GM12878 (cell line): ENCODE measurements around the gene SLC9A7. TPM values are rescaled to one million over a fixed set of nuclear protein-coding genes. Genes with fewer than 3 reads are reported as not detected.

ENCODE experiments used
- ATAC-seq: fragments of 200-7000 bp; cut with Tn5 transposase; 3 replicates; pipeline ENCODE4 v1.9.1; 2020; ENCODE audit warnings: mild to moderate bottlenecking, moderate library complexity
- BruUV-seq: library from RNA; stranded (reverse); fragments of 400-500 nt; replicated peaks from 2 replicates; lab custom pipeline; 2021; lab: Mats Ljungman, UMichigan
- CTCF ChIA-PET: fragments of 300-600 bp; sonication (Branson Sonifier 250); formaldehyde crosslinking; extraction: SDS; loops from one replicate; lab custom pipeline; 2021; ENCODE audit warnings: inconsistent platforms; lab: Yijun Ruan, JAX
- POLR2A ChIA-PET: fragments of 350-600 bp; formaldehyde crosslinking; extraction: SDS; loops from one replicate; lab custom pipeline; 2021; ENCODE audit warnings: inconsistent platforms; lab: Charles Lee
- RAD21 ChIA-PET: fragments of 300-600 bp; sonication (Branson Sonifier 250); formaldehyde crosslinking; loops from one replicate; lab custom pipeline; 2023; ENCODE audit warnings: antibody characterized with exemption; ENCODE audit not compliant: unreplicated experiment; lab: Charles Lee
- SMC1A ChIA-PET: fragments of 300-600 bp; sonication (Branson Sonifier 250); formaldehyde crosslinking; loops from one replicate; lab custom pipeline; 2023; ENCODE audit not compliant: unreplicated experiment, uncharacterized antibody; lab: Charles Lee
- DNase-seq: peaks from one replicate; pipeline ENCODE4 v3.0.0-alpha.2; 2011; ENCODE audit warnings: low read depth, low spot score
- FAIRE-seq: peaks from 3 replicates; lab custom pipeline; 2011; peaks lifted over from hg19 to GRCh38; lab: Jason Lieb, UNC
- H2AFZ ChIP-seq: 2 replicates; pipeline ENCODE4 v1.6.0; 2011; ENCODE audit warnings: low read depth, low read length, control low read depth; ENCODE audit not compliant: control insufficient read depth
- H3K27ac ChIP-seq: 2 replicates; pipeline ENCODE4 v1.5.1; 2011; ENCODE audit warnings: control low read depth; ENCODE audit not compliant: control insufficient read depth, insufficient read depth
- H3K27me3 ChIP-seq, 2 experiments: replicated peaks in 1 of 2; 2 replicates each; pipeline versions ENCODE4 v1.6.0 to v1.6.1; 2011; ENCODE audit warnings: low read length in 1 of 2; ENCODE audit not compliant: control insufficient read depth in 2 of 2, insufficient read depth in 2 of 2
- H3K36me3 ChIP-seq, 2 experiments: 2 replicates each; pipeline ENCODE4 v1.5.1; 2011; ENCODE audit warnings: low read length in 1 of 2; ENCODE audit not compliant: control insufficient read depth in 2 of 2, insufficient read depth in 2 of 2
- H3K4me1 ChIP-seq: 2 replicates; pipeline ENCODE4 v1.6.1; 2011; ENCODE audit warnings: mild to moderate bottlenecking, low read length, moderate library complexity, mixed read lengths; ENCODE audit not compliant: control insufficient read depth, insufficient read depth
- H3K4me2 ChIP-seq: 2 replicates; pipeline ENCODE4 v1.6.0; 2011; ENCODE audit warnings: control low read depth; ENCODE audit not compliant: control insufficient read depth, insufficient read depth
- H3K4me3 ChIP-seq: fragments of 200-600 bp; sonication (generic); 2 replicates; pipeline ENCODE4 v1.5.1; 2016
- H3K79me2 ChIP-seq: 2 replicates; pipeline ENCODE4 v1.6.0; 2011; ENCODE audit warnings: low read length; ENCODE audit not compliant: control insufficient read depth, insufficient read depth
- H3K9ac ChIP-seq: 2 replicates; pipeline ENCODE4 v1.8.0; 2011; ENCODE audit warnings: low read length, control low read depth, mixed read lengths; ENCODE audit not compliant: control insufficient read depth, insufficient read depth
- H3K9me3 ChIP-seq: replicated peaks from 3 replicates; pipeline ENCODE4 v1.5.1; 2011; ENCODE audit warnings: mild to moderate bottlenecking, low read length; ENCODE audit not compliant: control insufficient read depth, insufficient read depth
- H4K20me1 ChIP-seq: 2 replicates; pipeline ENCODE4 v1.6.0; 2011; ENCODE audit not compliant: control insufficient read depth, insufficient read depth
- GABPA ChIP-seq: IDR thresholded peaks from 2 replicates; pipeline ENCODE4 v1.6.1; 2014; ENCODE audit warnings: antibody characterized with exemption, low read depth, mild to moderate bottlenecking, inconsistent platforms
- JUND ChIP-seq: IDR thresholded peaks from 2 replicates; pipeline ENCODE4 v1.6.1; 2012; ENCODE audit warnings: low read depth, mild to moderate bottlenecking, low read length, improper control_type of control experiment, moderate library complexity
- LARP7 ChIP-seq: fragments of 450-650 bp; IDR thresholded peaks from 2 replicates; pipeline ENCODE4 v1.6.1; 2017; ENCODE audit warnings: mild to moderate bottlenecking
- MEF2B ChIP-seq: fragments of 450-650 bp; IDR thresholded peaks from 2 replicates; pipeline ENCODE4 v1.6.1; 2018; ENCODE audit warnings: mild to moderate bottlenecking, moderate library complexity; ENCODE audit not compliant: partially characterized antibody, poor library complexity, severe bottlenecking
- MYB ChIP-seq: fragments of 150-350 bp; IDR thresholded peaks from 2 replicates; pipeline ENCODE4 v1.6.1; 2014; ENCODE audit warnings: mild to moderate bottlenecking, low read depth, low read length, borderline replicate concordance
- POU2F2 ChIP-seq: IDR thresholded peaks from 3 replicates; pipeline ENCODE4 v1.6.1; 2011; ENCODE audit warnings: low read depth, mild to moderate bottlenecking, low read length, borderline replicate concordance
- SREBF2 ChIP-seq: IDR thresholded peaks from 2 replicates; pipeline ENCODE4 v1.6.1; 2012; ENCODE audit warnings: mild to moderate bottlenecking, low read length
- ZNF622 ChIP-seq: fragments of 450-650 bp; IDR thresholded peaks from 2 replicates; pipeline ENCODE4 v1.6.1; 2017; ENCODE audit warnings: mild to moderate bottlenecking, inconsistent platforms
- WGBS: methylation state at CpG from one replicate; pipeline ENCODE4 v1.1.6; 2016; ENCODE audit warnings: low lambda C conversion rate; ENCODE audit not compliant: insufficient replicate concordance, insufficient coverage; ENCODE audit errors: missing lambda C conversion rate; 5-methylcytosine and 5-hydroxymethylcytosine counted together
- in situ Hi-C: fragments of 300-500 bp; cut with MboI; formaldehyde crosslinking; loops from 9 replicates; pipeline ENCODE4 v1.14.3; 2018; ENCODE audit warnings: mixed read lengths
- intact Hi-C: fragments of 100-400 bp; cut with micrococcal nuclease; formaldehyde crosslinking; loops from one replicate; pipeline ENCODE4 v1.14.2; 2022; ENCODE audit not compliant: unreplicated experiment
- polyA plus RNA-seq, 11 experiments: library from polyadenylated mRNA; depleted of rRNA in 4 of 11; unstranded in 6 of 11; stranded (reverse) in 5 of 11; fragments of >200 nt; fragmentation: Nextera tagmentation in 4 of 11; fragmentation: Illumina TruSeq in 1 of 11; extraction: Ambion mirVana in 4 of 11; extraction: Trizol in 1 of 11; gene quantifications; 1 replicate in 1 of 11; 2 replicates in 10 of 11; pipeline versions ENCODE4 v1.2.1 to v1.2.3, GENCODE V29; 2011 to 2016; ENCODE audit warnings: inconsistent platforms in 2 of 11, missing spikeins in 2 of 11, low read depth in 1 of 11
- total RNA-seq, 4 experiments: library from RNA; depleted of rRNA in 3 of 4; stranded (reverse); fragments of >200 nt in 3 of 4; fragmentation: Illumina TruSeq in 1 of 4; extraction: Trizol in 1 of 4; gene quantifications; 2 replicates each; pipeline versions ENCODE4 v1.2.1 to v1.2.3, GENCODE V29; 2013 to 2021
- TF ChIP-seq, protein P1 (sequence below): fragments of 450-650 bp; IDR thresholded peaks from 2 replicates; pipeline ENCODE4 v1.6.1; 2016; ENCODE audit warnings: mild to moderate bottlenecking
- TF ChIP-seq, protein P2 (sequence below): fragments of 450-650 bp; IDR thresholded peaks from 2 replicates; pipeline ENCODE4 v1.6.1; 2014; ENCODE audit warnings: mild to moderate bottlenecking

SLC9A7 gene
- total and polyA plus RNA-seq, 10 of the 15 experiments (the other 5 are each of a cell fraction or from before 2014, with no cell fraction given) = 5.0 to 62.8 (median 30.5) TPM

DNA sequence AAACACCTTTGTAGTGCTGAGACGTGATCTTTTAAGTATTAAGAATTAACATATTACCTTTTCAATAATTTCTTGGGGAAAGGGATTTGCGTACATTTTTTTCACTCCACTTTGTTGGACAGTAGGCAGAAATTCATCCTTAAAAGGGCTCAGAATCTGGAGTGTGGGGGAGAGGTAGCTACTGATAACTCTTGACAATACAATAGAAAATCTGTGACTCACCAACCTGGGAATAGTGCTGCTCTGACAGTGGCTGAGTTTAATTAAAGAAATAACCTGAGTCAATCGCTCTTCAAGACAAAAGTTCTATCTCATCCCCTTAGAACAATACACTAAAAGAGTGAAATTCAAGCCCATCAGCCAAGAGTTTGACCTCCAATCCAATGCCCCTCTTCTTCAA, 60.2 kb downstream of the SLC9A7 start:
- intact Hi-C loops = no loop called here
- peaks cover 19% of the 10 kb centered on the region for H3K4me1 ChIP-seq
- SMC1A ChIA-PET = interaction anchor here (1.0 to 2.5 kb wide), 3 partner anchors 16 to 126 kb away, joined by 3 to 6 read pairs (median 3); no protein-coding TSS in a partner anchor
- FAIRE-seq = no peak
- H4K20me1 ChIP-seq = no peaks in the 10 kb centered on the region
- RAD21 ChIA-PET = interaction anchor here (1.1 kb wide), 1 partner anchor 12 kb away, joined by 3 read pairs; no protein-coding TSS in a partner anchor
- H3K9ac ChIP-seq = no peak overlapping the region
- ATAC-seq = no peak
- no peak overlapping the region for H3K4me2 ChIP-seq
- in situ Hi-C loops = no loop called here
- TF ChIP-seq MEF2B (no peak), ZNF622 (no peak)
- TF ChIP-seq, protein P1, sequence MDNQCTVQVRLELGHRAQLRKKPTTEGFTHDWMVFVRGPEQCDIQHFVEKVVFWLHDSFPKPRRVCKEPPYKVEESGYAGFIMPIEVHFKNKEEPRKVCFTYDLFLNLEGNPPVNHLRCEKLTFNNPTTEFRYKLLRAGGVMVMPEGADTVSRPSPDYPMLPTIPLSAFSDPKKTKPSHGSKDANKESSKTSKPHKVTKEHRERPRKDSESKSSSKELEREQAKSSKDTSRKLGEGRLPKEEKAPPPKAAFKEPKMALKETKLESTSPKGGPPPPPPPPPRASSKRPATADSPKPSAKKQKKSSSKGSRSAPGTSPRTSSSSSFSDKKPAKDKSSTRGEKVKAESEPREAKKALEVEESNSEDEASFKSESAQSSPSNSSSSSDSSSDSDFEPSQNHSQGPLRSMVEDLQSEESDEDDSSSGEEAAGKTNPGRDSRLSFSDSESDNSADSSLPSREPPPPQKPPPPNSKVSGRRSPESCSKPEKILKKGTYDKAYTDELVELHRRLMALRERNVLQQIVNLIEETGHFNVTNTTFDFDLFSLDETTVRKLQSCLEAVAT = no peak
- H3K27ac ChIP-seq = no peak overlapping the region
- DNase-seq = no peak
- peaks cover 58% of the 10 kb centered on the region for H3K79me2 ChIP-seq
- WGBS = 81% methylated on average over 3 of the region's 3 CpGs
- CTCF ChIA-PET = interaction anchor here (1.9 to 3.0 kb wide), 2 partner anchors 12 to 98 kb away, joined by 6 to 16 read pairs; no protein-coding TSS in a partner anchor
- POLR2A ChIA-PET = no interaction called here
- BruUV-seq = no TSS peak
- no peak overlapping the region for H3K4me3 ChIP-seq
- no peaks in the 10 kb centered on the region; the same call in 2 of the 3 replicates for H3K9me3 ChIP-seq
- no peak overlapping the region for H2AFZ ChIP-seq
- peaks cover 0 to 8% of the 10 kb centered on the region in 2 experiments; a peak in 2 of 4 replicates for H3K36me3 ChIP-seq
- no peaks in the 10 kb centered on the region for H3K27me3 ChIP-seq

DNA sequence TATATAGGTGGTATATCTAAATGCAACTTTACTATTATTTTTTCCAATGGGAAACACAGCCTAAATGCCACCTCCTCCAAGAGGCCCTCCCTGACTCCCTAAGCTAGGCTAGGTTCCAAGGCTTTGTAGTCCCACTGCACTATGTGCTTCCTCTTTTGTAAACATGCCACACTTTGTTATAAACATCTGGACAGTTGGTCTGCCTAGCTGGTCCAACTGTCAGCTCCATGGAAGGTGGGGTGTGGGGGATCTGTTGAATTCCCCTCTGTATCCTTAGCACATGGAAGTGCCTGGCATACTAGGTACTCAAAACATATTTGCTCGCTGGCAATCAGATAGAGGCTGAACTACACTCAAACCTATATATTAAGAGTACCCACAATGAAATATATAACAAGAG, 63.4 kb downstream of the SLC9A7 start:
- Histone ChIP-seq H3K4me2 (no peak overlapping the region), H3K9me3 (no peaks in the 10 kb centered on the region; the same call in 2 of the 3 replicates), H3K9ac (no peak overlapping the region), H3K79me2 (peaks cover 60% of the 10 kb centered on the region), H3K27me3 (no peaks in the 10 kb centered on the region)
- 100% methylated on average over 1 of the region's 1 CpG for WGBS
- RAD21 ChIA-PET = no interaction called here
- intact Hi-C loops = no loop called here
- no peak for FAIRE-seq
- SMC1A ChIA-PET = interaction anchor here (0.7 kb wide), 1 partner anchor 8 kb away, joined by 3 read pairs; no protein-coding TSS in a partner anchor
- POLR2A ChIA-PET = interaction anchor here (1.7 kb wide), 1 partner anchor 9 kb away, joined by 6 read pairs; no protein-coding TSS in a partner anchor
- TF ChIP-seq MYB = no peak
- no peak for TF ChIP-seq JUND
- TF ChIP-seq, protein P2, sequence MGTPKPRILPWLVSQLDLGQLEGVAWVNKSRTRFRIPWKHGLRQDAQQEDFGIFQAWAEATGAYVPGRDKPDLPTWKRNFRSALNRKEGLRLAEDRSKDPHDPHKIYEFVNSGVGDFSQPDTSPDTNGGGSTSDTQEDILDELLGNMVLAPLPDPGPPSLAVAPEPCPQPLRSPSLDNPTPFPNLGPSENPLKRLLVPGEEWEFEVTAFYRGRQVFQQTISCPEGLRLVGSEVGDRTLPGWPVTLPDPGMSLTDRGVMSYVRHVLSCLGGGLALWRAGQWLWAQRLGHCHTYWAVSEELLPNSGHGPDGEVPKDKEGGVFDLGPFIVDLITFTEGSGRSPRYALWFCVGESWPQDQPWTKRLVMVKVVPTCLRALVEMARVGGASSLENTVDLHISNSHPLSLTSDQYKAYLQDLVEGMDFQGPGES = no peak
- TF ChIP-seq LARP7 = no peak
- no peak for TF ChIP-seq SREBF2
- no peak for TF ChIP-seq POU2F2
- no peak for TF ChIP-seq GABPA
- TF ChIP-seq, all 136 proteins: peak for 0
- no peak overlapping the region for H3K4me3 ChIP-seq
- in situ Hi-C loops = no loop called here
- no peak overlapping the region for H3K27ac ChIP-seq
- DNase-seq = no peak
- BruUV-seq = no TSS peak
- no peaks in the 10 kb centered on the region for H4K20me1 ChIP-seq
- CTCF ChIA-PET = interaction anchor here (2.7 kb wide), 1 partner anchor 9 kb away, joined by 14 read pairs; no protein-coding TSS in a partner anchor
- peaks cover 0 to 8% of the 10 kb centered on the region in 2 experiments; a peak in 1 of 4 replicates for H3K36me3 ChIP-seq
- peaks cover 23% of the 10 kb centered on the region for H3K4me1 ChIP-seq
- ATAC-seq = no peak
- no peak overlapping the region for H2AFZ ChIP-seq
